HG03378 (cell line): ENCODE data around the gene KRTAP10-3.
"Not testable (repeated sequence)": the region's sequence is repeated elsewhere in the genome, so short reads cannot be mapped to it uniquely, and the experiment has no call there.

Experiments used
- ATAC-seq: cut with Tn5 transposase; IDR thresholded peaks from one replicate; pipeline ENCODE4 v1.9.1; 2021; ENCODE audit warnings: mild to moderate bottlenecking, moderate library complexity; ENCODE audit not compliant: unreplicated experiment

Gene KRTAP10-3

GRCh38 chr21:44590311-44590721 lies 31.7 kb upstream of the KRTAP10-3 start:
- ATAC-seq = no peak

GRCh38 chr21:44589586-44590305 lies 31.2 kb upstream of the KRTAP10-3 start:
- ATAC-seq = no peak

- ATAC-seq = no peak
Observed at GRCh38 chr21:44589094-44589493, 30.5 kb upstream of the KRTAP10-3 start.

GRCh38 chr21:44585892-44586291 lies 27.3 kb upstream of the KRTAP10-3 start:
- no peak for ATAC-seq

- no peak for ATAC-seq
Observed at GRCh38 chr21:44583800-44584147, 25.2 kb upstream of the KRTAP10-3 start.

GRCh38 chr21:44583089-44583799 lies 24.6 kb upstream of the KRTAP10-3 start:
- ATAC-seq = no peak

- ATAC-seq = no peak
Observed at GRCh38 chr21:44582055-44582454, 23.5 kb upstream of the KRTAP10-3 start.

GRCh38 chr21:44581158-44581557 lies 22.6 kb upstream of the KRTAP10-3 start:
- ATAC-seq = no peak

- not testable (repeated sequence) for ATAC-seq
Observed at GRCh38 chr21:44580231-44580821, 21.7 kb upstream of the KRTAP10-3 start, which contains the start of gene KRTAP10-5. Gene KRTAP10-5 (minus strand): TSS chr21:44580604. CDS start chr21:44580578, 26 bp downstream.

- ATAC-seq = no peak
Observed at GRCh38 chr21:44579833-44580144, 21.2 kb upstream of the KRTAP10-3 start.

- ATAC-seq = no peak
Observed at GRCh38 chr21:44579056-44579832, 20.6 kb upstream of the KRTAP10-3 start.

- ATAC-seq = no peak
Observed at GRCh38 chr21:44578371-44579055, 19.9 kb upstream of the KRTAP10-3 start.

- ATAC-seq = no peak
Observed at GRCh38 chr21:44576025-44576420, 17.4 kb upstream of the KRTAP10-3 start.

- ATAC-seq = no peak
Observed at GRCh38 chr21:44575307-44576024, 16.9 kb upstream of the KRTAP10-3 start.

GRCh38 chr21:44574457-44575306 lies 16.1 kb upstream of the KRTAP10-3 start:
- ATAC-seq = no peak

GRCh38 chr21:44573630-44574456 lies 15.2 kb upstream of the KRTAP10-3 start, which contains the start of gene KRTAP10-4:
Gene KRTAP10-4 (plus strand): TSS chr21:44573729. CDS start chr21:44573759, 30 bp downstream.
- not testable (repeated sequence) for ATAC-seq

GRCh38 chr21:44572959-44573583 lies 14.5 kb upstream of the KRTAP10-3 start:
- ATAC-seq = no peak
